Measurements from ENCODE around the gene KCNA10.

KCNA10 gene

GRCh38 chr1:110494522-110495406 is 24.2 kb downstream of the KCNA10 start:
- no peak for DNase-seq

- no peak for DNase-seq
Measured at GRCh38 chr1:110494036-110494435, 24.9 kb downstream of the KCNA10 start.

DNA sequence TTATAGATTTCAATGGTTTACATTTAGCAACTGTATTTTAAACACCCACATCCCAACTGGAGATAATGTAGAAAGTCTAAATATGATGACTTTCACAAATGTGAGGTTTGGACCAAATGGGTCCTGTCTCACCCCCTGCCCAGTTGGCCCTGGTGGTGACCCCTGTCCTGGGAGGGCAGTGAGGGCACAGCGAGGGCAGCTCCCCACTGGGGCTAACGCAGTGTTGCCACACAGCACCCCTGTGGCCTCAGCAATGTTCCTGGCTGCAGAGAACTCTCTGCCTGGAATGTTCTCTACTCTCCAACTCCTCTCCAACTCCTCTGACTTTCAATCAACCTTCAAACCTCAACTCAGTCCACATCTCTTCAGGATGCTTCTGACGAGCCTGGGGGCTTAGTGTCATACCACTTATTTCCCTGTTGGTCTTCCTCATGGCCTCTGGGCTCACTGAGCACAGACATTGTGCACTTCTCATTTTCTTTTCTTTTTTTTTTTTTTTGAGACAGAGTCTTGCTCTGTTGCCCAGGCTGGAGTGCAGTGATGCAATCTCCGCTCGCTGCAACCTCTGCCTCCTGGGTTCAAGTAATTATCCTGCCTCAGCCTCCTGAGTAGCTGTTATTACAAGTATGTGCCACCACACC is 25.8 kb downstream of the KCNA10 start:
- DNase-seq = no peak

- no peak for DNase-seq
Measured at GRCh38 chr1:110492573-110492972, 26.4 kb downstream of the KCNA10 start.

GRCh38 chr1:110490791-110491451 is 28.1 kb downstream of the KCNA10 start:
- no peak for DNase-seq

- DNase-seq = no peak
Measured at GRCh38 chr1:110489973-110490542, 28.9 kb downstream of the KCNA10 start.

DNA sequence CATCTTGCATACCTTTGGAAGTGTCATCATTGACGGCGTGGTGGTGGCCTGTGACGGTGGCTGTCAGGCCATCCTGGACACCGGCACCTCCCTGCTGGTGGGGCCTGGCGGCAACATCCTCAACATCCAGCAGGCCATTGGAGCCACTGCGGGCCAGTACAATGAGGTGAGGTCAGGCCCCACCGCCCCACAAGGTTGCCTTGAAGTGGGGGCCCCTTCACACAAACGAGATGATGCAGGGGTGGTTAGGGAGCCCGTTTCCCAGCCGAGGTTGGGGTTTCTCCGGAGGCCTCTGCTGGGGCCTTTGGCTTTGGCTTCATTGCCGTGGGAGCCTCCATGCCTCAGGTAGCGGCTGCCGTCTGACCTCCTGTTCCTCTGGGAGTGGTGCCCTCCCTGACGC is 29.6 kb downstream of the KCNA10 start:
- no peak for DNase-seq

GRCh38 chr1:110488867-110489266 is 30.1 kb downstream of the KCNA10 start:
- no peak for DNase-seq

GRCh38 chr1:110488161-110488560 is 30.8 kb downstream of the KCNA10 start:
- no peak for DNase-seq

DNA sequence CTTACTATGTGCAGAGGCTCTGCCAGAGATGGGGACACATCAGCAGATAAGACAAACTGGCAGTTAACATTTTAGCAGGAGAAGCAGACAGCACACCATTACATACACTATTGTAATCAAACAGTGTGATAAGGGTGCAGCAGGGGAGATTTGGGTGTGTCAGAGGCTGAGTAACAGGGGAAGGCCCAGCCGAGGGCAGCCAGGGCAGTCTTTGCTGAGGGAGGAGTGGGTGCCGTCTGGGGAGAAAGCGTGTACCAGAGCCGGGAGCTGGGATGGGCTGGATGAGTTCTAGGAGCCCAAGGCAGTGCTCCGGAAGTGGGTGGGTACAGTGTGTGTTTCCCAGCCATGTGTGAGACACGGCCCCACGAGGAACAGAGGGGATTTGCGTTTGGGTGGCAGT is 31.2 kb downstream of the KCNA10 start:
- no peak for DNase-seq

DNA sequence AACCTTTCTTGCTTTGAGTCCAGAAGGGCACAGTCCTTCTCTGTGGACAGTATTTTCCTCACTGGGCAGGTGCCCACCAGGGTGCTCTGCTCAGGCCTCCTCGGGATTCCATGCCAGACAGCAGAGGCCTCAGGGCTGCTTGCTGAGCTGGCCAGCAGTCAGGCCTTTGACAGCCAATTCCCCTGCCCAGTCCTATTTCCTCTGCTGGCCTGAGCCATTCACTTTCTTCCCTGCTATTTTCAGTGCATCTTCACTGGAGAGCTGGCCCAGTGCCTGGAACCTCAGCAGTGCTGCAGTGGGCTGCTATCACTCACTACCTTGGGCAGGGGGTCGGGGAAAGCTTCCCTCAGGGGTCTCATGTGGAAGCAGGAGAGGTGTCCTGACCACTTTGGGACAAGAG is 33.2 kb downstream of the KCNA10 start:
- DNase-seq = no peak

GRCh38 chr1:110484801-110485200 is 34.2 kb downstream of the KCNA10 start:
- DNase-seq = no peak

DNA sequence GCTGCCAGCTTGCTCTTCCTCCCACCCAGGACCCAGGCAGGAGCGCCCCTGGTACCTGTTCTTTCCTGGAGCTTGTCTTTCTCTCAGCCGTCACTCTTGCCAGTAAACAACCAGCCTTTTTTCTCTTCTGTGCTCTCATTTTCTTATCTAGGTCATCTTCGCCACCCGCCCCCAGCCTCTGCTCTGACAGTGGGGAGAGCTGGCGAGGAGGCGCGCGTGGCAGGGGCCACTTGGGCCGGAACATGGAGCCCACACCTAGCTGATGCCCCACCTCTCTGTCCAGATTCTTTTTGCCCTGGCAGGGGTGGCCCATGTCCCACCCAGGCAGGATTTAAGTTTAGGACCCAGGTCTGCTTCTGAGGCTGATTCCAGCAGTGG is 35.7 kb downstream of the KCNA10 start:
- DNase-seq = no peak

DNA sequence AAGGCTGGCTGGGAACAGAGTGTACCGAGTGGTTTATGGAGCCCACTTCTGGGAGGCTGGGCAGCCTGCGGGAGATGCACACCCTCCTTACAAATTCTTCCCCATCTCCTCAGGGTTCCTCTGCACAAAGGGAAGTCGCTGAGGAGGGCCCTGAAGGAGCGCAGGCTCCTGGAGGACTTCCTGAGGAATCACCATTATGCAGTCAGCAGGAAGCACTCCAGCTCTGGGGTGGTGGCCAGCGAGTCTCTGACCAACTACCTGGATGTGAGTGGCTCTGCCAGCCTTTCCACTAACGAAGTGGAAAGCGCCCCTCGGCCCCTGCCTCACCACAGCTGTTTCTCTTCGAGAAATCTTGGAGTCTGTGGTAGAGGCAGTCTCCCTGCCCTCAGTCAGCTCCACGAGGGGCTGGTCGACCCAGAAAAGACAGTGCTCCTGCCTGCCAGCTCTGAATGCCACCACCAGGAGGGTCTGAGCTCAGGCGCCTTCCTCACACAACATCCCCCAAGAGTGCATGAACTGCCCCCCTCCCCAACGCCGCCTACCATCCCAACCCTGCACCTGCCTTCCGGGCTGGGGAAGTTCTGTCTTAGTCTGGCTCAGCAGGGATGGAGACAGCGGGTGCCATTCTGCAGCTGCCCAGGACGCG is 36.2 kb downstream of the KCNA10 start:
- DNase-seq = no peak

GRCh38 chr1:110481968-110482623 is 36.9 kb downstream of the KCNA10 start:
- DNase-seq = no peak

DNA sequence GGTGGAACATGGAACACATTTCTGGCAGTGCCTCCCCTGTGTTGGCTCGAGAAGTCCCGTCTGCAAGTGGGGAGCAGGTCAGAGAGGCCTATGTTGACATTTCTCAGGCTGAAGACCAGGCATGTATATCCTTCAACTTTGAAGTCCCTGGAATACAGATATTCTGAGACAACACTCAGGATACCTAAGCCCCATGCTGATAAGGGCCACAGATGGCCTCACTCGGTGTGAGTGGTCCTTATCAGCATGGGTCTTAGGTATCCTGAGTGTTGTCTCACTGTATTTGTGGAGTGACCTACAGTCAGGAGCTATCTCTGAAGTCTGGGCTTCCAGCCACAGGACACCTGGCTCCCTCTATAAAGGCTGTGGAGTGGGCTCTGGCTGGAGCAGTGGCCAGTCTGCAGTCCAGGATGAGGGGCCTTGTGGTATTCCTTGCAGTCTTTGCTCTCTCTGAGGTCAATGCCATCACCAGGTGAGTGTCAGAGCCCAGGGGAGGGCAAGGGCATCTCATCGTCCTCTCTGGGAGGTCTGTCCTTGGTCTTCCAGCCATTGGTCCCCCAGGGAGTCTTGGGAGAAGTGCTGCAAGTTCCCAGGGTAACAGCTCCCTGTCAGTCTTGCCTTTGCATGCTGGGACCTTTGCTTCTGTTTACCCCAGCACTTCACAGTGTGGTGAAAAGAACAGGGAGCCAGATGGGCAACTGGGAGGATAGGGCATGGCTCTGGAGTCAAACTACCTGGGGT is 38.4 kb downstream of the KCNA10 start:
- DNase-seq = no peak

- DNase-seq = no peak
Measured at GRCh38 chr1:110478886-110479285, 40.1 kb downstream of the KCNA10 start.

GRCh38 chr1:110477967-110478640 is 40.9 kb downstream of the KCNA10 start:
- DNase-seq = no peak

- no peak for DNase-seq
Measured at GRCh38 chr1:110477445-110477957, 41.5 kb downstream of the KCNA10 start.

DNA sequence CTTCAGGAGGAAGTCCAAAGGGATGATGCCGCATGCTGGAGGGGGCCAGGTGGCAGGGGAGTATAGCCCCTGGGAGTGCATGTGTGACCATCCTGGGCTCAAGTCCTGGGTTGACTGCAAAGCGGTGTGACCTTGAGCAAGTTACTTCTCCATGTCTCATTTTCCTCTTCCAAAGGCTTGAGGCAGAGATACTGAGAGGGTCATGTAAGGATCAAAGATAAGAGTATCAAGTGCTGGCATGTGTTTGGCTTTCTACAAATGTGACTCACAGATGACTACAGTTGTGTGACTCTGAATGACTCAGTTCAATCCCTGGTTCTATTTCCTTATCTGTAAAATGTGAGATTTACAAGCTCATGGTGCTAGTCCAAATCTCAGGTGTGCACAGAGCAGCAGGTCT is 41.9 kb downstream of the KCNA10 start:
- no peak for DNase-seq

All from NCI-H446 treated with DMSO at 0.1 percent for 48 hours (cell line).